NCI-H128 (cell line): ENCODE measurements around the gene PLEKHA5.
"Not testable (repeated sequence)": the region's sequence is repeated elsewhere in the genome, so short reads cannot be mapped to it uniquely, and the experiment has no call there.

Experiments used
- DNase-seq: peaks from one replicate; lab custom pipeline; 2025; ENCODE audit not compliant: unreplicated experiment; lab: John Stamatoyannopoulos, UW

PLEKHA5 gene

GRCh38 chr12:19227190-19227879, 97.8 kb downstream of the PLEKHA5 start:
- DNase-seq = no peak

- no peak for DNase-seq
Observed at GRCh38 chr12:19227880-19228210, 98.3 kb downstream of the PLEKHA5 start.

- DNase-seq = not testable (repeated sequence)
Observed at GRCh38 chr12:19229021-19229420, 99.5 kb downstream of the PLEKHA5 start.

GRCh38 chr12:19230299-19230866, 100.8 kb downstream of the PLEKHA5 start:
- DNase-seq = no peak

- no peak for DNase-seq
Observed at GRCh38 chr12:19230896-19231295, 101.4 kb downstream of the PLEKHA5 start.

- DNase-seq = no peak
Observed at GRCh38 chr12:19234171-19234704, 104.7 kb downstream of the PLEKHA5 start.

- DNase-seq = no peak
Observed at GRCh38 chr12:19234981-19235871, 105.7 kb downstream of the PLEKHA5 start.

GRCh38 chr12:19236656-19237055, 107.1 kb downstream of the PLEKHA5 start:
- DNase-seq = no peak

GRCh38 chr12:19238540-19238939, 109.0 kb downstream of the PLEKHA5 start:
- DNase-seq = no peak

GRCh38 chr12:19239102-19239501, 109.6 kb downstream of the PLEKHA5 start:
- no peak for DNase-seq

GRCh38 chr12:19239616-19240234, 110.2 kb downstream of the PLEKHA5 start:
- DNase-seq = no peak

GRCh38 chr12:19242581-19242980, 113.0 kb downstream of the PLEKHA5 start:
- no peak for DNase-seq

- DNase-seq = no peak
Observed at GRCh38 chr12:19243551-19243950, 114.0 kb downstream of the PLEKHA5 start.

GRCh38 chr12:19244312-19244711, 114.8 kb downstream of the PLEKHA5 start:
- DNase-seq = no peak

GRCh38 chr12:19245106-19245505, 115.6 kb downstream of the PLEKHA5 start:
- DNase-seq = no peak

- no peak for DNase-seq
Observed at GRCh38 chr12:19245666-19246065, 116.1 kb downstream of the PLEKHA5 start.

- no peak for DNase-seq
Observed at GRCh38 chr12:19246933-19247332, 117.4 kb downstream of the PLEKHA5 start.

- DNase-seq = no peak
Observed at GRCh38 chr12:19248929-19249602, 119.5 kb downstream of the PLEKHA5 start.

- DNase-seq = no peak
Observed at GRCh38 chr12:19251481-19252132, 122.1 kb downstream of the PLEKHA5 start.

GRCh38 chr12:19260135-19260534, 130.6 kb downstream of the PLEKHA5 start:
- no peak for DNase-seq
